Articular chondrocyte of knee joint (primary cell): ENCODE measurements around the gene TAB2. TPM values are rescaled to one million over a fixed set of nuclear protein-coding genes. Genes with fewer than 3 reads are reported as not detected.

Source experiments
- small RNA-seq: library from RNA; depleted of rRNA; stranded (forward); fragments of <200 nt; gene quantifications from one replicate; pipeline ENCODE3, GENCODE V24; 2012
- total RNA-seq: library from RNA; depleted of rRNA; stranded (reverse); fragments of >200 nt; gene quantifications from 2 replicates; pipeline ENCODE4 v1.2.3, GENCODE V29; 2012

TAB2 gene
- 35.1 and 42.2 TPM in 2 replicates for total RNA-seq

GRCh38 chr6:149317644-149318571, at the start of gene TAB2:
Gene TAB2, plus strand, starts transcription at chr6:149317712. Its CDS starts 52,286 bp downstream, at chr6:149369998.

GRCh38 chr6:149400050-149400449, 82.5 kb downstream of the TAB2 start, which contains the start of gene SUMO4:
Gene SUMO4, plus strand, starts transcription at chr6:149400262. Its CDS starts 130 bp downstream, at chr6:149400392.

Small RNAs within 50 kb of the gene (small RNA-seq; reads per million reads assigned to genes)
- not detected for gene RN7SL234P

Other genes starting within 250 kb of the TAB2 start
- 3.5 and 4.5 TPM in 2 replicates for gene SUMO4, start 82.5 kb downstream of the TAB2 start, total RNA-seq
- 0.65 and 1.3 TPM in 2 replicates for gene ZC3H12D, start 167.3 kb downstream of the TAB2 start, total RNA-seq
- gene PPIL4, start 228.3 kb downstream of the TAB2 start, total RNA-seq, result 43.1 and 50.8 TPM in 2 replicates
- gene GINM1, start 248.7 kb downstream of the TAB2 start, total RNA-seq, result 92.1 and 104 TPM in 2 replicates